Chondrocyte (in vitro differentiated cells): Measurements from ENCODE around the gene TM2D3. TPM values are rescaled to one million over a fixed set of nuclear protein-coding genes. Genes with fewer than 3 reads are reported as not detected.
"Not testable (repeated sequence)": the region's sequence is repeated elsewhere in the genome, so short reads cannot be mapped to it uniquely, and the experiment has no call there.

Experiments used
- DNase-seq: peaks from one replicate; pipeline ENCODE4 v3.0.0; 2021; ENCODE audit warnings: mixed read lengths, low spot score
- H3K27ac Mint-ChIP-seq: one replicate; pipeline ENCODE4 v1.8.0; 2021; ENCODE audit warnings: mild to moderate bottlenecking, moderate library complexity, mixed read lengths; ENCODE audit not compliant: unreplicated experiment
- H3K27me3 Mint-ChIP-seq: 2 replicates; pipeline ENCODE4 v1.8.0; 2021; ENCODE audit warnings: low read depth, mixed read lengths
- H3K36me3 Mint-ChIP-seq: 2 replicates; pipeline ENCODE4 v1.8.0; 2021; ENCODE audit warnings: low read depth, mixed read lengths
- H3K4me1 Mint-ChIP-seq: 2 replicates; pipeline ENCODE4 v1.8.0; 2021; ENCODE audit warnings: low read depth, mild to moderate bottlenecking, mixed read lengths
- H3K4me3 Mint-ChIP-seq: one replicate; pipeline ENCODE4 v1.8.0; 2021; ENCODE audit warnings: mild to moderate bottlenecking, moderate library complexity, mixed read lengths; ENCODE audit not compliant: unreplicated experiment
- H3K9me3 Mint-ChIP-seq: 2 replicates; pipeline ENCODE4 v1.8.0; 2021; ENCODE audit warnings: low read depth, mixed read lengths
- CTCF ChIP-seq: fragments of 200-600 bp; sonication (generic); IDR thresholded peaks from 2 replicates; pipeline ENCODE4 v1.5.0; 2021; ENCODE audit warnings: antibody characterized with exemption, mild to moderate bottlenecking, moderate library complexity
- total RNA-seq: library from RNA; stranded (reverse); gene quantifications from 3 replicates; pipeline ENCODE4 v1.2.1, GENCODE V29; 2021

The TM2D3 gene
- total RNA-seq, 1 donor from 2014 or later: 44.7 TPM

- no peak for TF ChIP-seq CTCF
- H3K36me3 Mint-ChIP-seq: peaks cover 8% of the 10 kb centered on the region
- no peaks in the 10 kb centered on the region for H3K9me3 Mint-ChIP-seq
- no peak for DNase-seq
- no peak overlapping the region for H3K4me3 Mint-ChIP-seq
- H3K27me3 Mint-ChIP-seq: no peaks in the 10 kb centered on the region
- H3K27ac Mint-ChIP-seq: no peak overlapping the region
- H3K4me1 Mint-ChIP-seq: peaks cover 2% of the 10 kb centered on the region
Measured at GRCh38 chr15:101657968-101658784, 6.0 kb upstream of the TM2D3 start.

GRCh38 chr15:101657171-101657570 lies 5.0 kb upstream of the TM2D3 start:
- Mint-ChIP-seq H3K4me1 (peaks cover 2% of the 10 kb centered on the region), H3K9me3 (no peaks in the 10 kb centered on the region), H3K27me3 (no peaks in the 10 kb centered on the region), H3K36me3 (peaks cover 8% of the 10 kb centered on the region), H3K27ac (no peak overlapping the region), H3K4me3 (no peak overlapping the region)
- DNase-seq: no peak
- no peak for TF ChIP-seq CTCF

GRCh38 chr15:101654624-101655337 lies 2.6 kb upstream of the TM2D3 start:
- H3K36me3 Mint-ChIP-seq, H3K4me3 Mint-ChIP-seq, H3K27me3 Mint-ChIP-seq, DNase-seq, H3K9me3 Mint-ChIP-seq, H3K27ac Mint-ChIP-seq: not testable (repeated sequence)
- peaks cover 20% of the 10 kb centered on the region for H3K4me1 Mint-ChIP-seq

GRCh38 chr15:101654171-101654570 lies 2.0 kb upstream of the TM2D3 start:
- no peaks in the 10 kb centered on the region for H3K9me3 Mint-ChIP-seq
- H3K27me3 Mint-ChIP-seq: no peaks in the 10 kb centered on the region
- H3K4me1 Mint-ChIP-seq: peaks cover 25% of the 10 kb centered on the region
- no peak for DNase-seq
- no peak overlapping the region for H3K4me3 Mint-ChIP-seq
- peaks cover 2% of the 10 kb centered on the region for H3K36me3 Mint-ChIP-seq
- no peak for TF ChIP-seq CTCF
- peak overlapping the region; percentile 75 for H3K27ac Mint-ChIP-seq

GRCh38 chr15:101652786-101653430 lies 727 bp upstream of the TM2D3 start:
- Mint-ChIP-seq H3K36me3 (peaks cover 2% of the 10 kb centered on the region), H3K4me1 (peaks cover 25% of the 10 kb centered on the region), H3K27me3 (no peaks in the 10 kb centered on the region), H3K4me3 (peak overlapping the region; percentile 88), H3K9me3 (no peaks in the 10 kb centered on the region), H3K27ac (peak overlapping the region; percentile 92)
- TF ChIP-seq CTCF: no peak
- DNase-seq: no peak
